Measurements from ENCODE around the gene ICAM4.
A peak's percentile ranks its signal among the peaks of the same experiment; 100 is the strongest.
"Not testable (repeated sequence)": the region's sequence is repeated elsewhere in the genome, so short reads cannot be mapped to it uniquely, and the experiment has no call there.

The ICAM4 gene

GRCh38 chr19:10286803-10287737 lies at the start of gene ICAM4:
Gene ICAM4 (plus strand): TSS chr19:10286955. CDS start chr19:10287013, 58 bp downstream.
- Mint-ChIP-seq H3K9me3 (no peaks in the 10 kb centered on the region), H3K4me3 (peak within 1 kb of the TSS; percentile 29 to 67), H3K36me3 (peaks cover 36 to 37% of the 10 kb centered on the region in 2 donors), H3K4me1 (peaks cover 60 to 88% of the 10 kb centered on the region in 2 donors), H3K27me3 (peaks cover 28 to 43% of the 10 kb centered on the region in 2 donors), H3K27ac (peak within 1 kb of the TSS; percentile 90)
- ATAC-seq (replicated peaks) (peak; percentile 54 to 59), DNase-seq (peak; percentile 42)

- Mint-ChIP-seq H3K36me3 (peaks cover 2 to 8% of the 10 kb centered on the region in 2 donors), H3K9me3 (peaks cover 0 to 1% of the 10 kb centered on the region in 2 donors), H3K27ac (peak overlapping the region; percentile 47), H3K27me3 (no peaks in the 10 kb centered on the region), H3K4me3 (no peak overlapping the region), H3K4me1 (peaks cover 25 to 62% of the 10 kb centered on the region in 2 donors)
- ATAC-seq (replicated peaks) (no peak), DNase-seq (no peak)
Observed at GRCh38 chr19:10237702-10238101, 49.1 kb upstream of the ICAM4 start.

DNA sequence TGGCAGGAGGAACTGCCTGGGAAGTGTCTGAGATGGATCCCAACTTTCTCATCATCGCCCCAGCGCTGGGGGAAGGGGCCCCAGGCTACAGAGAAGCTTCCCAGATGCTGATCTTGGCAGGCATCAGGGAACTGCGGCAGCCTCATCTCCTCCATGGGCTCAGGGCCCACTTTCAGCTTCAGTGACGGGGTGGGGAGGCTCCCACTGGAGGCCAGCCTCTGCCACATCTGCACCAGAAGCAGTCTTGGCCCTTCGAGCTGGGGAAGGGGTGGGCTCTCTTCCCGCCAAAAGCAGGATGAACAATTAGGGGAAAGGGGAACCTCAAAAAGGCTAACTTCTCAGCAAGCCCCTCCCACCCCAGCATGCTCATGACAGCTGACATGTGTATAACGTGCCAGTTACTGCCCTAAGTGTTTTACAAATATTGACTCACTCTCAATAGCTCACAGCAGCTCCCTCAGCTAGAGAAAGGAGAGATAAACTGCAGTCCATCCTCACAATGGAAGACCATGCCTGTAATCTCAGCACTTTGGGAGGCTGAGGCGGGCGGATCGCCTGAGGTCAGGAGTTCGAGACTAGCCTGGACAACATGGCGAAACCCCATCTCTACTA lies 48.5 kb upstream of the ICAM4 start:
- H3K27ac Mint-ChIP-seq, result peak overlapping the region; percentile 77
- ATAC-seq (replicated peaks), result no peak
- no peak for DNase-seq
- H3K36me3 Mint-ChIP-seq, result peaks cover 2 to 8% of the 10 kb centered on the region in 2 donors
- H3K27me3 Mint-ChIP-seq, result no peaks in the 10 kb centered on the region
- no peak overlapping the region for H3K4me3 Mint-ChIP-seq
- H3K4me1 Mint-ChIP-seq, result peaks cover 25 to 62% of the 10 kb centered on the region in 2 donors
- peaks cover 0 to 1% of the 10 kb centered on the region in 2 donors for H3K9me3 Mint-ChIP-seq

DNA sequence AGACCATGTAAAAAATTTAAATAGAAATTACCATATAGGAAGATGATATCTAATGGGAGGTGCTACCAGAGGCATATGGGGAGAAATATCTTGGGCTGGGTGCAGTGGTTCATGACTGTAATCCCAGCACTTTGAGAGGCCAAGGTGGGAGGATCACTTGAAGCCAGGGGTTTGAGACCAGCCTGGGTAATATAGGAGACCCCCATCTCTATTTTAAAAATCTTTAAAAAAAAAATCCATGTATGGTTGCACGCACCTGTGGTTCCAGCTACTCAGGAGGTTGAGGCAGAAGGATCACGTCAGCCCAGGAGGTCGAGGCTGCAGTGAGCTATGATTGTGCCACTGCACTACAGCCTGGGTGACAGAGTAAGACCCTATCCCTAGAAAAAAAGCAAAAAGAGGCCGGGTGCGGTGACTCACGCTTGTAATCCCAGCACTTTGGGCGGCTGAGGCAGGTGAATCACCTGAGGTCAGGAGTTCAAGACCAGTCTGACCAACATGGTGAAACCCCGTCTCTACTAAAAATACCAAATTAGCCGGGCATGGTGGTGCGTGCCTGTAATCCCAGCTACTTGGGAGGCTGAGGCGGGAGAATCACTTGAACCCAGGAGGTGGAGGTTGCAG lies 44.8 kb upstream of the ICAM4 start:
- not testable (repeated sequence) for H3K27me3 Mint-ChIP-seq; DNase-seq; ATAC-seq (replicated peaks); H3K27ac Mint-ChIP-seq; H3K9me3 Mint-ChIP-seq; H3K36me3 Mint-ChIP-seq; H3K4me3 Mint-ChIP-seq
- H3K4me1 Mint-ChIP-seq, result peaks cover 25 to 54% of the 10 kb centered on the region in 2 donors

DNA sequence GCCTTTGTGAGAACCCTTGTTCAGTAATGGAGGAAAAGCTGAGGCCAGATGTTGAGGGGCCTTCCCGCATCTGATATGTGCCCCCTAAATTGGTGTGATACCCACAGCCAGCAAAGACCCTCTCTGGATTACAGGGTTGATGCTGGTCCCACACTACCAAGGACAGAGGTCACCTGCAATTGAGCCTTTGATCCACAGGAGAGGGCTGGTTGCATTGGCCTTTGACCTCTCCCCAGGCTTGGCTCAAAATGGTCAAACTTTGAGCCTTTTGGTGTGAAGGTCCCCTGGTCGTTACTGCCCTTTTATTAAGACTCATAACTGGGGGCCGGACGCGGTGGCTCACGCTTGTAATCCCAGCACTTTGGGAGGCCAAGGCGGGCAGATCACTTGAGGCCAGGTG lies 43.1 kb upstream of the ICAM4 start:
- ATAC-seq (replicated peaks) (no peak), DNase-seq (no peak)
- Mint-ChIP-seq H3K9me3 (no peaks in the 10 kb centered on the region), H3K4me1 (peaks cover 17 to 40% of the 10 kb centered on the region in 2 donors), H3K27me3 (no peaks in the 10 kb centered on the region), H3K4me3 (no peak overlapping the region), H3K27ac (peak overlapping the region; percentile 31), H3K36me3 (no peaks in the 10 kb centered on the region)

DNA sequence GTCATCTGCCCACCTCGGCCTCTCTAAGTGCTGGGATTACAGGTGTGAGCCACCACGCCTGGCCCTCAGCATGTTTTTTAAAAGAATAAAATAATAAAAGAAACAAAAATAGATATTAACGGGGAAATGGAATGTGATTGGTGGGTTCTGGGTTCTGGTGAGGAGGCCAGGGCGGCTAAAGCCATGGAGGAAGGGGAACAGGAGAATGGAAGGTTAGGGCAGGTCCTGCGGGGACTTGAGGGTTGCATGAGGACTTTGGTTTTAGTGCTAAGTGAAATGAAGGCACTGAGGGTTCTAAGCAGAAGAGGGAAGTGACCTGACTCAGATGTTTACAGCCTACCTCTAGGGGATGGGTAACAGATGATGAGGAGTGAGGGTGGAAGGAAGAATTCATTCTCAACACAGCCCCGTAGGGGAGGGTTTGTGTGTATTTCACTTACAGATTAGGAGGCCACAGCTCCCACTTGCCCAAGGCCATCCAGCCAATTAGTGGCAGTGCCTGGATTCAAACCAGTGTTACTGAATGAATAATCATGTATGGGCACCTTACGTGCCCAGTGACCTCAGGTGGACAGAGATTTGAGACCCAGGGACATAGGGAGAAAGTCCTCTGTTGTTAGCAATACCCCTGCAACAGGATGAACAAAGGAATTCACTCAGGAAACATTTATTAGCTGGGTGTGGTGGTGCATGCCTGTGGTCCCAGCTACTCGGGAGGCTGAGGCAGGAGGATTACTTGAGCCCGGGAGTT lies 41.4 kb upstream of the ICAM4 start:
- peak; percentile 79 to 80 for ATAC-seq (replicated peaks)
- Mint-ChIP-seq H3K4me1 (peaks cover 11 to 25% of the 10 kb centered on the region in 2 donors), H3K27me3 (no peaks in the 10 kb centered on the region), H3K36me3 (no peaks in the 10 kb centered on the region), H3K9me3 (no peaks in the 10 kb centered on the region), H3K4me3 (no peak overlapping the region), H3K27ac (peak overlapping the region; percentile 15)
- no peak for DNase-seq

- Mint-ChIP-seq H3K36me3 (no peaks in the 10 kb centered on the region), H3K27ac (no peak overlapping the region), H3K4me3 (no peak overlapping the region), H3K4me1 (peaks cover 11 to 23% of the 10 kb centered on the region in 2 donors), H3K9me3 (no peaks in the 10 kb centered on the region), H3K27me3 (no peaks in the 10 kb centered on the region)
- no peak for ATAC-seq (replicated peaks)
- no peak for DNase-seq
Observed at GRCh38 chr19:10246511-10246910, 40.2 kb upstream of the ICAM4 start.

DNA sequence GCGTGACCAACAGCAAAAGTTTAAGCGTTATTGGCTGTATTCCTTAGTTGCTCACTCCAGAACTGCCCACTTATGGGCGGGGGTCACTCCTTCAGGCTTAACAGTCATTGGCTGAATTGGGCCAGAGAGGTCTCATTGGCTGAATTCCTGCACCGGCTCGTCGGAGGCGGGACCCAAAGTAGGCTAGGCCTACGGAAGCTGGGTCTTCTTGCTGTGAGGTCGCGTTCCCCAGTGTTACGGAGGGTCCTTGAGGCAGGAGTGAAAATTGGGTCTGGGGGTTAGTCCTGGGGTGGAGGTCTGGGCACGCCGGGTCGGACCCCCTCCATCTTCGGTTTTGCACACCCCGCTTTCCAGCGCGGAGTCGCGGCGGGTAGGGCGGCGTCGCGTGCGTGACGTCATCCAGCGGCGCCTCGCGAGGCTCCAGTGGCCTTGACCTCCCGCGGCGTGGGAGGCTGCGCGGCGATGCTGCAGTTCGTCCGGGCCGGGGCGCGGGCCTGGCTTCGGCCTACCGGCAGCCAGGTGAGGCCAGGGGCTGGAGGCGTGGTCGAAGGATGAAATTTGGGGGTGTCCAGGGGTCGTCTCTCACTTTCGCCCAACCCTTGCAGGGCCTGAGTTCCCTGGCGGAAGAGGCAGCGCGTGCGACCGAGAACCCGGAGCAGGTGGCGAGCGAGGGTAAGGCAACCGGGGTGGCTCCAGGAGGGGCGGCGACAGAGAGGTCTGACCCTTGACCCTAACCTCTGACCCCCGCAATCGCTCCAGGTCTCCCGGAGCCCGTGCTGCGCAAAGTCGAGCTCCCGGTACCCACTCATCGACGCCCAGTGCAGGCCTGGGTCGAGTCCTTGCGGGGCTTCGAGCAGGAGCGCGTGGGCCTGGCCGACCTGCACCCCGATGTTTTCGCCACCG lies 34.7 kb upstream of the ICAM4 start, which contains the start of gene MRPL4:
Gene MRPL4 (plus strand): TSS at position 423 of the 903 bp plus-strand sequence. CDS start 40 bp downstream, at position 463.
- Mint-ChIP-seq H3K9me3 (no peaks in the 10 kb centered on the region), H3K4me3 (peak within 1 kb of the TSS; percentile 99 to 100), H3K27me3 (no peaks in the 10 kb centered on the region), H3K36me3 (peaks cover 29 to 33% of the 10 kb centered on the region in 2 donors), H3K27ac (peak within 1 kb of the TSS; percentile 99), H3K4me1 (peaks cover 10 to 36% of the 10 kb centered on the region in 2 donors)
- peak; percentile 94 for DNase-seq
- peak; percentile 94 to 95 for ATAC-seq (replicated peaks)

- Mint-ChIP-seq H3K4me1 (peaks cover 16 to 42% of the 10 kb centered on the region in 2 donors), H3K27me3 (no peaks in the 10 kb centered on the region), H3K27ac (peak overlapping the region; percentile 99), H3K4me3 (peak overlapping the region; percentile 99 to 100), H3K9me3 (no peaks in the 10 kb centered on the region), H3K36me3 (peaks cover 36 to 40% of the 10 kb centered on the region in 2 donors)
- DNase-seq (no peak), ATAC-seq (replicated peaks) (no peak)
Observed at GRCh38 chr19:10252707-10253106, 34.0 kb upstream of the ICAM4 start.

DNA sequence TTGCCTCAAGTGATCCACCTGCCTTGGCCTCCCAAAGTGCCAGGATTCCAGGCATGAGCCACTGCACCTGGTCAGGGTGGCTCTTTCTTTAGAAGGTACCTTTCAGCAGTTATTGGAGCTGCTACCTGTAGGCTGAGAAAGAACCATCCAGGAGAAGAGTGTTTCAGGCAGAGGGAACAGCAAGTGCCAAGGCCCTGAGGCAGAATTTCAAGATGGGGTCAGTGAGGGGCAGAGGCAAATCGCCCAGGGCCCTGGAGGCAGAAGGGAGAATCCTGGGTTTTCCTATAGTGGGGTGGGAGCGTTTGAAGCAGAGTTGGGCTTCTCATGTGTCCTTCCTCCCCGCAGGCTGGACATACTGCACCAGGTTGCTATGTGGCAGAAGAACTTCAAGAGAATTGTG lies 32.5 kb upstream of the ICAM4 start:
- Mint-ChIP-seq H3K27ac (peak overlapping the region; percentile 62), H3K27me3 (no peaks in the 10 kb centered on the region), H3K4me3 (peak overlapping the region in 1 of 2 donors; percentile 26), H3K36me3 (peaks cover 47 to 55% of the 10 kb centered on the region in 2 donors), H3K9me3 (no peaks in the 10 kb centered on the region), H3K4me1 (peaks cover 18 to 55% of the 10 kb centered on the region in 2 donors)
- no peak for ATAC-seq (replicated peaks)
- DNase-seq, result no peak

DNA sequence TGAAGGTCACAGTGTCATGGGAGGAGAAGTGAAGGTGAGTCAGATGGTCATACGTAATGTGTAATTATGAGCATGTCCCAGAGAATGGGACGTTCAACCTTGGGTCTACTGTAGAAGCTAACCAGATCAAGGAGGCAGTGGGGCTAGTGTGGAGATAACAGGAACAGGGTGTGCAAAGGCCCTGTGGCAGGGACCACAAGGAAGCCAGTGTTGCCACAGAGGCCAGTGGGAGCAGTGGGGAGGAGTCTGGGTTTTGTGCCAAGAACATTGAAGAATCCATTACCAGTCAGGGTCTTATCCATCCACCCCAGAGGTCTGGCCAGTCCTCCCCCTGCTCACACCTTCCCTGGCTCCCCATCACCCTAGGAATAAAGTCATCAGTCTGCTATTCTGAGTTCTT lies 31.4 kb upstream of the ICAM4 start:
- no peak overlapping the region for H3K4me3 Mint-ChIP-seq
- H3K4me1 Mint-ChIP-seq, result peaks cover 26 to 66% of the 10 kb centered on the region in 2 donors
- H3K27ac Mint-ChIP-seq, result no peak overlapping the region
- H3K36me3 Mint-ChIP-seq, result peaks cover 50 to 58% of the 10 kb centered on the region in 2 donors
- DNase-seq (no peak), ATAC-seq (replicated peaks) (no peak)
- H3K9me3 Mint-ChIP-seq, result no peaks in the 10 kb centered on the region
- H3K27me3 Mint-ChIP-seq, result no peaks in the 10 kb centered on the region

DNA sequence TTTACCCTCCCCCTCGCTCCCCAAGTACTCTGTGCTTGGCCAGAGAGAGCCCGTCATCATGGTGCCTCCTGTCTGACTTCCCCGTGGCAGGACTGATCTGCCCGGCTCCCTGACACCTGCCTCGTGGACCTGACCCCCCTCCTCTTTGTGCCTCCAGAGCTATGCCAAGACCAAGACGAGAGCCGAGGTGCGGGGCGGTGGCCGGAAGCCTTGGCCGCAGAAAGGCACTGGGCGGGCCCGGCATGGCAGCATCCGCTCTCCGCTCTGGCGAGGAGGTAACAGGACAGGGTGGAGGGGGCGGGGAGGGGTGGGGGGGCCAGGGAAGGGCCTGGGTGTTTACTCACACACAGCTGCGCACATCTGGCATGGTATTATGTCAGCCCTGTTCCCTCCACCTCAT lies 30.2 kb upstream of the ICAM4 start:
- H3K27me3 Mint-ChIP-seq, result no peaks in the 10 kb centered on the region
- peaks cover 50 to 58% of the 10 kb centered on the region in 2 donors for H3K36me3 Mint-ChIP-seq
- H3K4me1 Mint-ChIP-seq, result peaks cover 26 to 63% of the 10 kb centered on the region in 2 donors
- no peak for DNase-seq
- no peaks in the 10 kb centered on the region for H3K9me3 Mint-ChIP-seq
- no peak overlapping the region for H3K27ac Mint-ChIP-seq
- H3K4me3 Mint-ChIP-seq, result no peak overlapping the region
- no peak for ATAC-seq (replicated peaks)
